ENCODE results near the gene SNAP47. TPM values are rescaled to one million over a fixed set of nuclear protein-coding genes. Genes with fewer than 3 reads are reported as not detected.
A peak's percentile ranks its signal among the peaks of the same experiment; 100 is the strongest.

The SNAP47 gene
- total and polyA plus RNA-seq, 9 of the 15 experiments (the other 6 are each of a cell fraction or from before 2014, with no cell fraction given): 2.5 to 41.3 (median 32.6) TPM

- Histone ChIP-seq H3K9me3 (replicated peaks; ENCODE audit: control insufficient read depth, insufficient read depth, low read depth, low read length) (no peaks in the 10 kb centered on the region), H3K4me1 (replicated peaks in 1 of 2; ENCODE audit: control insufficient read depth in 2 of 2, insufficient read depth in 2 of 2, low read length in 2 of 2) (peaks cover 5 to 46% of the 10 kb centered on the region in 2 experiments; a peak in 3 of 5 replicates), H3K4me2 (ENCODE audit: insufficient read depth, low read length) (no peak overlapping the region), H3K27ac (ENCODE audit: extremely low read depth, low read depth, low read length) (no peak overlapping the region), H2AFZ (ENCODE audit: low read depth, low read length) (0 out of 2 replicates have a peak overlapping the region, but pooled peaks have one; percentile 1), H4K20me1 (replicated peaks; ENCODE audit: control insufficient read depth, insufficient read depth, low read length) (no peaks in the 10 kb centered on the region; the same call in 1 of the 2 replicates), H3K4me3 (no peak overlapping the region), H3K9me1 (ENCODE audit: control insufficient read depth, insufficient read depth, low read length) (no peaks in the 10 kb centered on the region), H3K9ac (ENCODE audit: insufficient read depth in 1 of 2, low read depth in 2 of 2, low read length in 2 of 2) (peak overlapping the region in 1 of 2 experiments; percentile 56; a peak in 2 of 4 replicates), H3K27me3 (ENCODE audit: control insufficient read depth in 2 of 2, insufficient read depth in 2 of 2, low read length in 2 of 2) (peaks cover 0 to 2% of the 10 kb centered on the region in 2 experiments; a peak in 1 of 5 replicates), H3K79me2 (ENCODE audit: control insufficient read depth, insufficient read depth, low read length) (no peaks in the 10 kb centered on the region), H3K36me3 (ENCODE audit: control insufficient read depth, insufficient read depth, low read length) (no peaks in the 10 kb centered on the region)
- ChIA-PET POLR2A (interaction anchor here (0.6 kb wide), 2 partner anchors 11 to 196 kb away, joined by 3 read pairs; no protein-coding TSS in a partner anchor), CTCF (ENCODE audit: low intra/inter-chr PET ratio) (no interaction called here)
- FAIRE-seq (peak; percentile 69), ATAC-seq (no peak), DNase-seq (ENCODE audit: extremely low read depth in 1 of 4, low spot score in 3 of 4) (peak in 1 of 4 experiments; percentile 27)
- intact Hi-C loops (cut with micrococcal nuclease): no loop called here
- in situ Hi-C loops (cut with MboI): no loop called here
- BruUV-seq (replicated peaks): no TSS peak
- 33% methylated on average over 19 of the region's 19 CpGs for WGBS (ENCODE audit: insufficient coverage, low coverage, missing lambda C conversion rate)
- TF ChIP-seq PTRF (tag; IDR thresholded peaks at IDR 0.05) (no peak), MYC (IDR thresholded peaks at IDR 0.05; ENCODE audit: low read depth, low read length) (peak; percentile 21; the same call in 1 of the 2 replicates), MYC (CRISPR knock-in tag; IDR thresholded peaks at IDR 0.05; ENCODE audit: borderline replicate concordance, low read depth) (no peak), CBX2 (IDR thresholded peaks at IDR 0.05; ENCODE audit: insufficient read depth, low read length, poor library complexity, severe bottlenecking) (no peak), ZNF41 (CRISPR knock-in tag; conservative IDR thresholded peaks at IDR 0.05) (no peak), ZNF518B (CRISPR knock-in tag; IDR thresholded peaks at IDR 0.05) (no peak), RFX7 (CRISPR knock-in tag; IDR thresholded peaks at IDR 0.05) (no peak), ARNT (IDR thresholded peaks at IDR 0.05) (no peak), HDAC1 (IDR thresholded peaks at IDR 0.05) (no peak), ZFP36 (IDR thresholded peaks at IDR 0.05; ENCODE audit: low read depth, low read length, partially characterized antibody) (no peak), ZSCAN29 (IDR thresholded peaks at IDR 0.05) (no peak), FOXJ3 (CRISPR knock-in tag; IDR thresholded peaks at IDR 0.05) (no peak), POLR3G (IDR thresholded peaks at IDR 0.05; ENCODE audit: extremely low read depth, insufficient read length, insufficient replicate concordance) (no peak), ZEB2 (IDR thresholded peaks at IDR 0.05) (no peak), NBN (IDR thresholded peaks at IDR 0.05; ENCODE audit: low read depth) (no peak), TBL1XR1 (IDR thresholded peaks at IDR 0.05; ENCODE audit: low read length in 2 of 2) (no peak), ETV5 (CRISPR knock-in tag; IDR thresholded peaks at IDR 0.05; ENCODE audit: low read depth) (no peak), GTF2A2 (tag; IDR thresholded peaks at IDR 0.05) (no peak), RAD21 (CRISPR knock-in tag; conservative IDR thresholded peaks at IDR 0.05 in 1 of 2, IDR thresholded peaks at IDR 0.05 in 1 of 2) (peak in 1 of 2 experiments; percentile 45; a peak in 1 of 4 replicates)
Observed at GRCh38 chr1:227792216-227793078, 57.2 kb downstream of the SNAP47 start.
